OCI-M2 (cell line): ENCODE data around the gene SLC17A9.
"Not testable (repeated sequence)": the region's sequence is repeated elsewhere in the genome, so short reads cannot be mapped to it uniquely, and the experiment has no call there.

Source experiments
- DNase-seq: peaks from one replicate; lab custom pipeline; 2025; ENCODE audit not compliant: unreplicated experiment; lab: John Stamatoyannopoulos, UW

Gene SLC17A9

GRCh38 chr20:62920039-62920645 lies 32.4 kb upstream of the SLC17A9 start:
- no peak for DNase-seq

DNA sequence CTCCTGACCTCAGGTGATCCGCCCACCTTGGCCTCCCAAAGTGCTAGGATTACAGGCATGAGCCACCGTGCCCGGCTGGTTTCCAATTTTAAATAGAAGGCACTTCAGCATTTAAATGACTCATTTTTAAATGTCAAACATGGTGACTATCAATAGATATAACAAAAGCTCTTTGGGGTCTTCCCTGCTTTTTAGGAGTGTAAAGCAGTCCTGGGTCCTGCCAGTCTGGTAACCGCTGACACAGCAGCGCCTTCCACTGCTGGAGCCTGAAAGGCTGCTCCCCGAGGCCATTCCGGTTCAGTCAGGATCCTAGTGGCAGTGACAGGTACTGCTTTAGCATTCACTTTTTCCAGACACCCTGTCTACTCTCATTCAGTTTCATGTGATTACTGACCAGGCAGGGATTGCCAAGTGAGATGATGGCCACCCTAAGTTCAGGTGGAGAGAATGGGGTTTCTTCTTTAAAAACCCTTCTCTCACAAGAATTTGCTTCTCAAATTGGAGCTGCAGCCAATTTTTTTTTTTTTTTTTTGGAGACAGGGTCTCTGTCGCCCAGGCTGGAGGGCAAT lies 31.3 kb upstream of the SLC17A9 start:
- DNase-seq = no peak

DNA sequence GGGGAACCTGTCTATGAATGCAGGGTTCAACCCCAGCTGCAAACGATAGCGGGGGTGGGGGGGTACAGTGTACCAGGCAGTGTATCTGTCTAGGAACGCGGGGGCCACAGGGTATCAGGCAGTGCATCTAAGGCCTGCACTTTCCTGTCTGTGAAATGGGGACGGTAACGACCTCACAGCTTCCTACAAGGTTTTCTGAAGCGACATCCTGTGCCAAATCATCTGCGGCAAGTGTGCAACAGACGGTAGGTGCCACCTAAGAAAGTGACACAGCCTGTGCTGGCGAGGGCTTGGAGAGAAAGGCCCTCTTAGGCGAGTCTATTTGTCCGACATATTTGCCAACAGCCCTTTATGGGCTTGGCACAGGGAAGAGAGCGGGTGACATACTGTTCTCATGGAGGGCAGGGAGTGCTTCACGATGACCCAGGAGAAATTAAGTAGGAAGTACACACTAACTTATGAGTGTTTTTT lies 30.0 kb upstream of the SLC17A9 start:
- DNase-seq = no peak

DNA sequence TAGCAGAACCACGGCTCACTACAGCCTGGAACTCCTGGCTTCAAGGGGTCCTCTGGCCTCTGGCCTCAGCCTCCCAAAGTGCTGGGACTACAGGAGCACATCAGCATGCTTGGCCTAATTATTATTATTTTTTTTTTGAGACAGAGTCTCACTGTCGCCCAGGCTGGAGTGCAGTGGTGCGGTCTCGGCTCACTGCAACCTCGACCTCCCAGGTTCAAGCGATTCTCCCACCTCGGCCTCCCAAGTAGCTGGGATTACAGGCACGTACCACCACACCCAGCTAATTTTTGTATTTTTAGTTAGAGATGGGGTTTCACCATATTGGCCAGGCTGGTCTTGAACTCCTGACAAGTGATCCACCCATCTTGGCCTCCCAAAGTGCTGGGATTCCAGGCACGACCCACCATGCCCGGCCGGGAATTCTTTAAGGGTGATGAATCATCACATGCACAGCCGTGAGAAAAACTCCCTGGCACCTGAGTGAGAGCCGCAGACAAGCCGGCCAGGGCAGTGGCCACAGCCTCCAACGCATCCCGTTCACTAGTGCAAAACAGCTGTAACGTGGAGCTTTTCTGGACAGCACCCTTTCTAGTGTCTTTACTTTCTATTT lies 29.3 kb upstream of the SLC17A9 start:
- not testable (repeated sequence) for DNase-seq

- DNase-seq = no peak
Measured at GRCh38 chr20:62923669-62924441, 28.7 kb upstream of the SLC17A9 start.

GRCh38 chr20:62924442-62925075 lies 27.9 kb upstream of the SLC17A9 start:
- no peak for DNase-seq

DNA sequence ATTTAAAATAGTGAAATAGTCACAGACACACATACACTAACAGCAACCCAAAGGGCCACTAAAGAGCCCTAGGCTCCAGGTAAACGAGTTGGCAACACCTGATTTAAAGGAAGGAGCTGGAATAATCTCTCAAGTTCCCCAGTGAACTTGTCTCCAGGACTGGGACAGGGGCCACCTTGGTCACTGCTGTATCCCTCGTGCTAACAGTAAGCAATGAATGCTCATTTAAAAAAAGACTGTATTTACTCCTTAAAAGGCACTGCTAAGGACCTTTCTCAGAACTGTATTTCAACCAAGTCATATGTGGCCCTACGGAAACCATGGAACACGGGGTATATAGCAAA lies 27.5 kb upstream of the SLC17A9 start:
- no peak for DNase-seq

DNA sequence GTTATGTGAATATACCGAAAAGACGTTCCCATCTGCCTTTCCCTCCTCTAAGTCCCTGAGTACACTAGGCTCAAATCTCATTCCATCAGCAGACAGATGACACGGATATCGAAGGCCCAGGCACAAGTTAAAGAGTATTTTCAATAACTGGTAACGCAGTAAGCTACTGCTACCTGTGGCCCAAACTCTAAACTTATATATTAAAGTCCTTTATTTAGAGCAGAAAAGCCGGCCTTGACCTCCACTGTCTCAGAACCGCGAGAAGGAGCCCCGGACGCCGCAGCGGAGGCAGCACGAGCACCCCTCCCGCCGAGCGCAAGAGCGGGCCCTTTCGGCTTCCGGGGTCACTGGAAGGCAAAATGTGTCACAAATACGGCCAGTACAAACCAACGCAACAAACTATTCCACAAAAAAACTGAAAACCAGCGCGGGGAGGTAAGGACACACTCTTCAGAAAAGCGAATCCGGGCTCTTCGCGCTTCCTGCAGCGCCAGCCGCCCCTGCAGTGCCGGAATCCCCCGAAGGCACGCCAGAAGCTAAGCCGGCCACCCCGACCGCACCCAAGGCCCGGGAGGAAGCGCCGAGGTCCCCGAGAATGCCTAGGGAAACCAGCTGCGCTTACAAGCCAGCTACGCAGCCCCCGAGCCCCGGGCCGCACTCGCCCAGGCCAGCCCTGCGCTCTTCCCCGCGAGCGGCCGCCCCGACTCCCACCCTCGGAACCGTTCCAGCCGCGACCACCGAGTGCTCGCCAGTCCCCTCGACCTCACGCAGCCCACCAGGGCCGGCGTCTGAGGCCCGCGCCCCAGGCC lies 26.9 kb upstream of the SLC17A9 start:
- no peak for DNase-seq

GRCh38 chr20:62926229-62927127 lies 26.0 kb upstream of the SLC17A9 start, which contains the start of gene DIDO1:
TSS of gene DIDO1 (minus strand) at chr20:62926505.
- peak; percentile 64 for DNase-seq

GRCh38 chr20:62927128-62927705 lies 25.3 kb upstream of the SLC17A9 start:
- DNase-seq = no peak

- DNase-seq = no peak
Measured at GRCh38 chr20:62928246-62928939, 24.1 kb upstream of the SLC17A9 start.

GRCh38 chr20:62929051-62929538 lies 23.4 kb upstream of the SLC17A9 start:
- DNase-seq = no peak

DNA sequence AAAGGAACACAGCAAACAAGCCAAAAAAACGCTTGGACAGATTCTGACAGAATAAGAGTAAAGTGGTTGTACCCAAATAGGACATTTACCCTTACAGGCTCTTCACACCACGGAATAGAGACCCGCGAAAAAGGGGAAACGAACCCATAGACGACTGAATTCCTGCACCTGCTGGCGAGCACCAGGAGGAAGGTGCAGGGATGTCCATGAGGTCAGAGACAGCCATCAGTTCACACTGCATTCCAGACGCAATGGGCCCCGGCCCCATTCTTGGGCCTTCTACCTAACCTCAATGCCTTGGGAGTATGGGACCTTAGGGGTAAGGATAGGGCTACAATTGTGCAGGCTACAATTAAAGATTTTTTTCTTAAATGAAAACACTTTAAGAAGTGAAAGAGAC lies 21.0 kb upstream of the SLC17A9 start:
- no peak for DNase-seq

- DNase-seq = no peak
Measured at GRCh38 chr20:62933966-62934365, 18.5 kb upstream of the SLC17A9 start.

- DNase-seq = no peak
Measured at GRCh38 chr20:62935204-62935967, 17.1 kb upstream of the SLC17A9 start.

- no peak for DNase-seq
Measured at GRCh38 chr20:62935968-62936585, 16.4 kb upstream of the SLC17A9 start.
